Right lobe of liver (tissue), 4 donors: Measurements from ENCODE around the gene MTMR1.

Source experiments
- POLR2A ChIP-seq: fragments of 450-650 bp; IDR thresholded peaks from one replicate; pipeline ENCODE4 v1.6.1; 2017; ENCODE audit warnings: antibody characterized with exemption, mild to moderate bottlenecking
- TF ChIP-seq, protein P1 (sequence below), 4 donors: fragments of 200-600 bp in 3 of 4; fragments of 450-650 bp in 1 of 4; IDR thresholded peaks; one replicate each; pipeline versions ENCODE4 v1.5.1 to v1.8.0; 2016 to 2022; ENCODE audit warnings: antibody characterized with exemption in 4 of 4, mild to moderate bottlenecking in 2 of 4
- donor health status: DM: no; HTN: no; CAD: no.
- donor health status: DM: no; HTN: no; CAD: no.
- donor health status: DM: no; HTN: yes; CAD: no.

DNA sequence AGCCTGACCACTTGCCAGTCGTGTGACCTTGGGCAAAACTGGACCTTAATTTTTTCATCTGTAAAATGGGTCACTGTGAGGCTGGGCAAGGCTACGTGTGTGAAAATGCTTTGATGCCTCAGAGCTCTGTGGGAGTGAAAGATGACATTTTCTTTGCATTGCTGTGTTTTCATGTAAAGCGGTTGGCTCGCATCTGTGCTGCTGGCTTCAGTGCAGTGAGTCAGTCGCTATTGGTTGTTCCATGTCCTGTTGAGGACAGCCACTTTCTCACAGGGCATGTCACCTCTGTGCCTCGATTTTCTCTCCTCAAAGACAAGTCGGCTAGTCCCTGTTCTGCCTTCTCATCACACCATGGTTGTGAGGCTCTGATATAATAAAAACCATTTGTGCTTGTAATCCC lies 4.4 kb downstream of the MTMR1 start:
- TF ChIP-seq, protein P1, sequence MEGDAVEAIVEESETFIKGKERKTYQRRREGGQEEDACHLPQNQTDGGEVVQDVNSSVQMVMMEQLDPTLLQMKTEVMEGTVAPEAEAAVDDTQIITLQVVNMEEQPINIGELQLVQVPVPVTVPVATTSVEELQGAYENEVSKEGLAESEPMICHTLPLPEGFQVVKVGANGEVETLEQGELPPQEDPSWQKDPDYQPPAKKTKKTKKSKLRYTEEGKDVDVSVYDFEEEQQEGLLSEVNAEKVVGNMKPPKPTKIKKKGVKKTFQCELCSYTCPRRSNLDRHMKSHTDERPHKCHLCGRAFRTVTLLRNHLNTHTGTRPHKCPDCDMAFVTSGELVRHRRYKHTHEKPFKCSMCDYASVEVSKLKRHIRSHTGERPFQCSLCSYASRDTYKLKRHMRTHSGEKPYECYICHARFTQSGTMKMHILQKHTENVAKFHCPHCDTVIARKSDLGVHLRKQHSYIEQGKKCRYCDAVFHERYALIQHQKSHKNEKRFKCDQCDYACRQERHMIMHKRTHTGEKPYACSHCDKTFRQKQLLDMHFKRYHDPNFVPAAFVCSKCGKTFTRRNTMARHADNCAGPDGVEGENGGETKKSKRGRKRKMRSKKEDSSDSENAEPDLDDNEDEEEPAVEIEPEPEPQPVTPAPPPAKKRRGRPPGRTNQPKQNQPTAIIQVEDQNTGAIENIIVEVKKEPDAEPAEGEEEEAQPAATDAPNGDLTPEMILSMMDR (IDR thresholded peaks at IDR 0.05), result no peak
- no peak for TF ChIP-seq POLR2A
